ENCODE data around the gene ST6GALNAC3.

ST6GALNAC3 gene

DNA sequence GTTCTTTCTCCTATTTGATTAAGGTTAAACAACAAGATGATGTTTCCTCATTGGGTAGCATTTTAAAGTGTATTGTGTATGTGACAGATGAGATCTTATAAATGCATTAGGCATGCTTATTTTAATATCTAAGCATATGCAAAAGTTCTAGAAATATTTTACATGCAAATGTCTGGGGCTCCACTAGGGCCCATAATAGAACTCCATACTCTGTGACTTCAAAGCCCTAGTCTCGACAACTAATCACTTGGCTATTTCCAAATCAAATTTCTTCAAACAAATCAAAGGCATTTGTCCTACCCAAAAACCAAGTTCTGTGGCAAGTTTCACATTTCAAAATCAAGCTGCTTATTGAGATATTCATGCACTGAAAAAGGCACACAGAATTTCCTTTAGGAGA lies 407.1 kb downstream of the ST6GALNAC3 start:
- FAIRE-seq (no peak), DNase-seq (ENCODE audit: insufficient read length, low spot score) (no peak)

DNA sequence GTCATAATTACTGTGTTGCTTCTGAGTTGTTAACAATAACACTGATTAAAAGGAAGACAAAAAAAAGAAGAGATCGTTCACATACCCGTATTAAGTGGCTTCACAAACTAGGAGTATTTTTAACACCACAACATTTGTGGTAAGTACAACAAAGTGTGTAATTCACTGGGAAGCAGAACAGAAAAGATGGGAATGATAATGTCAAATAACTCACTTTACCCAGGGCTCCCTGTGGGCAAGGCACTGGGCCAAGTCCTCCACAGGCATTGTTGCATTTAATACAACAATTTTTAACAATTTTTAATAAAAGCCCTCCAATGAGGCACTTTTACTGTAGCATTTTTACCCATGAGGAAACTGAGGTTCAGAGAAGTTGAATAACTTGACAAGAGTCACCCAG lies 407.7 kb downstream of the ST6GALNAC3 start:
- FAIRE-seq (no peak), DNase-seq (ENCODE audit: insufficient read length, low spot score) (no peak)

DNA sequence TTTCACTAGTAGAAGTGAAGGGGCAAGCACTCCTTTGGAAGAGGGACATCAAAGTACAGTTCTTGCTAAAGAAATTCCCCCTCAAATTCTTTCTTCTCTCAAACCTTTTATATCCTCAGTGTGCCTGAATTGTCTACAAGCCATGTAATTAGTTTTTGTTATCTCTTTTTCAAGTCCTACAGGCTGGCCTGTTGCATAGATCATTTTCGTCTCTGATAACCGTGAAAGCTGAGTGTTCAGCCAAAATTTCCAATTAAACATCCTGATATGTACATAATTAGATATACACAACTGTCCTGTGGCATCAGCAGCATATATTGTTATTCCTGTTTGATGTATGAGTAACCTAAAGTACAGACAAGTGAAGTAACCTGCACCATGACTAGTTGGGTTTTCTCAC lies 417.2 kb downstream of the ST6GALNAC3 start:
- FAIRE-seq (no peak), DNase-seq (ENCODE audit: insufficient read length, low spot score) (no peak)

GRCh38 chr1:76492752-76493430 lies 418.3 kb downstream of the ST6GALNAC3 start:
- FAIRE-seq = no peak

DNA sequence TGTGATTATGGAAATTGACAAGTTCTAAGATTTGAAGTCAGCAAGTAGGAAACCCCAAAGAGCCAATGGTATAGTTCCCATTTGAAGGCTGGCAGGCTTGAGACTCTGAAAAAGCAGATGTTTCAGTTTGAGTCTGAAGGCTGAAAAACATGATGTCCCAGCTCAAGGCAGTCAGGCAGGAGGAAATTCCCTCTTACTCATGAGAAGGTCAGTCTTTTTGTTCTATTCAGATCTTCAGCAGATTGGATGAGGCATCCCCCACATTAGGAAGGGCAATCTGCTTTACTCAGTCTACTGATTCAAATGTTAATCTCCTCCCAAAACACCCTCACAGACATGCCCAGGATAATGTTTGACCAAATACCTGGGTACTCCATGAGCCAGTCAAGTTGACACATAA lies 420.3 kb downstream of the ST6GALNAC3 start:
- FAIRE-seq (no peak), DNase-seq (ENCODE audit: insufficient read length, low spot score) (no peak)

More at GRCh38 chr1:76492752-76493430, 418.3 kb downstream of the ST6GALNAC3 start:
- DNase-seq (ENCODE audit: insufficient read length, low spot score) = no peak

DNA sequence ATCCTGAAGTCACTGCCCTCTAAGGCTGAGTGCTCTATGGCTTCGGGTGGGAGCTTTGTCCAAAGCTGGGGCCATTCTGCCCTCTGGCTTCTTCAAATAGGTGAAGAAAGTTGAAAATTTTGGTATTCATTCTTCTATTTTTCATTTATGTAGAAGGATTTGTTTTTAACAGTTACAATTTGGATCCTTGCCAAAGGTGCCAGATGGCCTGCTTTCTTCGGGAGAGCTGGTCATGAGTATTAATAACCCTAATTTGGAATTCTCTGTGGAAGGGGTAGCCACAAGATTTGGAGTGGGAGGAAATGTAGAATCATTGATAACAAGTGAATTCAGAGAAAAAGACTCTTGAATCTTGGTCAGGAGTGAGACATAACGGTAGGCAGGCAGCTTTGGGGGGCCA lies 422.3 kb downstream of the ST6GALNAC3 start:
- DNase-seq (ENCODE audit: insufficient read length, low spot score) (no peak), FAIRE-seq (no peak)

- DNase-seq (ENCODE audit: insufficient read length, low spot score) = no peak
- no peak for FAIRE-seq
Measured at GRCh38 chr1:76500116-76500515, 425.6 kb downstream of the ST6GALNAC3 start.

- FAIRE-seq (no peak), DNase-seq (ENCODE audit: insufficient read length, low spot score) (no peak)
Measured at GRCh38 chr1:76501136-76501535, 426.6 kb downstream of the ST6GALNAC3 start.

- FAIRE-seq = no peak
- no peak for DNase-seq (ENCODE audit: insufficient read length, low spot score)
Measured at GRCh38 chr1:76501586-76502219, 427.2 kb downstream of the ST6GALNAC3 start.

DNA sequence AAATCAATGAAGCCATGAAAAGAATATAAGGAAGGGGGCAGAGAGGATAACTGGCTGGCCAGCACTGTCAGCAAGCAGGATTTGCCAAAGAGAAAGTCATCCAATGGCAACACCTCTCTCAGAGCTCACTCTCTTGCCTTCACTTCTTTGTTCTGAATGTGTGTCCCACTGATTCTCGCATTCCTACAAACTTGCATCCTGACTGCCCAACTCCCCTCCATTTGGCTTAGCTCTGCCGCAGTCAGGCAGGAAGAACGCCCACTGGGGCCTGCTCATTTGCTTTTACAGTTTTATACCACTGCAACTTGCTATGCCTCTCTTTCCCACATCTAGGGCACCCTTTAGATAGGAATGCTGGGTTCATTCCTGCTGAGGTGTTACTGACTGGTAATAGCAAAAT lies 428.6 kb downstream of the ST6GALNAC3 start:
- FAIRE-seq = no peak

GRCh38 chr1:76503736-76504135 lies 429.2 kb downstream of the ST6GALNAC3 start:
- FAIRE-seq = no peak
- no peak for DNase-seq (ENCODE audit: insufficient read length, low spot score)

More for the DNA sequence above, 428.6 kb downstream of the ST6GALNAC3 start:
- no peak for DNase-seq (ENCODE audit: insufficient read length, low spot score)

DNA sequence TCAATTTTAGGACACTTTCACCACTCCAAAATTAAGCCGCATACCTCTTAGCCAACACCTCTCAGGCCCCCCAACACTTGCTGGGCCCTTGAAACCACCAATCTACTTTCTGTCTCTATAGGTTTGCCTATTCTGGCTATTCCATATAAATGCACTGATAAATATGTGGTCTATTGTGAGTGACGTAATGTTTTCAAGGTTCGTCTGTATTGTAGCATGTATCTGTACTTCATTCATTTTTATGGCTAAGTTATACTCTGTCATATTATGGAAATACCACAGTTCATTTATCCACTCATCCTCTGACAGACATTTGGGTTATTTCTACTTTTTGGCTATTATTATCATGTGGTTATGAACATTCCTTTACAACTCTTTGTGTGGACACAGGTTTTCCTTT lies 432.8 kb downstream of the ST6GALNAC3 start:
- FAIRE-seq (no peak), DNase-seq (ENCODE audit: insufficient read length, low spot score) (no peak)

DNA sequence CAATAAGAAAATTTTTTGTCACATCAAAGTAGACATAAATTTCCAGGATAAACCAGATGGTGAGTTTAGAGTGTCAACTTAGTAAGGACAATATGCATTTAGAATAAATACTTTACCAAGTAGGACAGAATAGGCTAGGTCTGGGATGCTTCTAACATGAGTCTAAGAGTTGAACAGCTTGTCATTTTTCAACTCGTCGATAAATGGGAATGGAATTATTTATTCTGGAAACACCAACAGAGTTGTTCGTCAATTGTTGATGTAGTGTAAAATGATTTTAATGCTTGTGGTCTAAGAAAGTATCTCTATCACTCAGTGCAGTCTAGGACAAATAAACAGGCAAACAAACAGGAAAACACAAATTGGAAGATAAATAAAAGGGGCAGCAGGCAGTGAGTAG lies 434.3 kb downstream of the ST6GALNAC3 start:
- no peak for DNase-seq (ENCODE audit: insufficient read length, low spot score)
- FAIRE-seq = no peak

- no peak for DNase-seq (ENCODE audit: insufficient read length, low spot score)
- no peak for FAIRE-seq
Measured at GRCh38 chr1:76510672-76511557, 436.4 kb downstream of the ST6GALNAC3 start.

GRCh38 chr1:76511558-76512179 lies 437.1 kb downstream of the ST6GALNAC3 start:
- no peak for FAIRE-seq
- DNase-seq (ENCODE audit: insufficient read length, low spot score) = no peak

DNA sequence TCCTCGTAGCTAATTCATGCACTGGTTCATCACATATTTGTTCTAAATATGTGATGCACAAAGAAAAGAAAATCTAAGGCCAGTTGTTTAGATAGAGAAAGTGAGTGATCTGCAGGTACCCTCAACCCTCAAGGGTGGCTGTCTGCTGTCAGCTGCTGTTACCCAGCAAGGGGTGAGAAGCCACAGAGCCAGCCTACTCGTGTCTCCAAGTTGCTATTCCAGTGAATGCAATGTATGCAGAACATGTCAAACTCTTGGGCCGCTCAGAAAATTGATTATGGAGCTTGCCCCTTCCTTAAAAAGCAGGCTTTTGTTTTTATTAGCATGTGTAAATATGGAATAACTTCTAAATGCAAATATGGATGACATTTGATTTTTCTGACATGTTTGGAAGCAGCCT lies 456.4 kb downstream of the ST6GALNAC3 start:
- FAIRE-seq (no peak), DNase-seq (ENCODE audit: insufficient read length, low spot score) (no peak)

DNA sequence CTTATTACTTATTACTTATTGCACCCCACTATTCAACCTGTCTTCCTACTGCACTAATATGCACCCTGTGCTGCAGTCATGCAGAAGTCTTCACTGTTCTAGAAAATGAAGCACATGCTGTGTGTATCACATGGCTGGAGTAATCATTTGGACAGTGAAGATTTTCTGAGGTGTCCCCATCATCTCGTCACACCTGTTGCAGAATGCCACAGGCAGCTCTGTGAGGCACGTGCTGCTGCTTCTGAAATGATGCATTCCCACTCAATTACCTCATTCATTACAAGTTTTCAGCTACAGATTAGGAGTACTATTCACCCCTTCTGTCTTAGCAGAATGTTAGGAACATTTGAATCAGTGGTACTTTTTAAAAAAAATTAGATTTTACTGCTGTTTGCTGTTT lies 467.1 kb downstream of the ST6GALNAC3 start:
- DNase-seq (ENCODE audit: insufficient read length, low spot score) = no peak
- no peak for FAIRE-seq

DNA sequence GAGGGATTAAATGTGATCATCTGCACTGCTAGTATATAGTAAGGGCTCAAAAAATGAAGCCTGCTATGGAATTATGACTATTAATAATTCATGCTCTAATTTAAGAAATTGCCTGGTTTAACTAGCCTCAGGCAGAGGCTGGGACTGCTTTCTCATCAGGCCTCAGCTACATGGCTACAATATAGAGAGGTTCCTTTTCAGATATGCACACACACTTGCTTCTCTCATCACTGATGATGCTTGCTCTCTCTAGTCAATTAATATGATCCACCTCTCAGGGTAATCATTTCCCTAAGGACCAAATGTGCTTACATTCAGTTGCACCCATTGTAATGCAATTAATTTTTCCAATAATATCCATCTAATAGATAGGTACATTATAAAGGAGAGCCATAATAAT lies 467.8 kb downstream of the ST6GALNAC3 start:
- FAIRE-seq = no peak
- DNase-seq (ENCODE audit: insufficient read length, low spot score) = no peak

DNA sequence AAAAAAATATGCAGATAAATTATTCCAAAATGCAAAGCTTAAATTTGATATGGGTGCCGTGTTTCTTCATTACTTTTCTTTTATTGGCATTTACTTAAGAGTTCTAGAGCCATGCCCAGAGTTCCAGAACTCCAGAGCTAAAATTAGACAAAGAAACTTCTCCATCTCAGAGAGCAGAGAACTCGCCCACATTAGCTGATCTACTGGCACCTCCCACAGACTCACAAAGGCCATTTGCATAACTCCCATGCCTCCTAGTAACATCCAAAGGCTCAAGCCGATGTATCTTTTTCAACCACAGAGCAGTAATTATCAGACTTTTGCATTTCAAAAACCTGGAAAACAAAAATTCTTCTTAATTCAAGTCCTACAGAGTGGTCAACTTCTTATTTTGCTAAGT lies 468.9 kb downstream of the ST6GALNAC3 start:
- FAIRE-seq (no peak), DNase-seq (ENCODE audit: insufficient read length, low spot score) (no peak)

GRCh38 chr1:76546354-76546933 lies 471.9 kb downstream of the ST6GALNAC3 start:
- no peak for DNase-seq (ENCODE audit: insufficient read length, low spot score)
- FAIRE-seq = no peak

- DNase-seq (ENCODE audit: insufficient read length, low spot score) = no peak
- FAIRE-seq = no peak
Measured at GRCh38 chr1:76547916-76548315, 473.4 kb downstream of the ST6GALNAC3 start.

All from GM19239 (cell line).